Ovary (tissue), 3 donors: ENCODE results near the gene AFF1.

Experiments
- CTCF ChIP-seq, 3 donors: fragments of 450-650 bp in 2 of 3; fragments of 200-600 bp in 1 of 3; IDR thresholded peaks; one replicate each; pipeline versions ENCODE4 v1.5.1 to v1.8.0; 2016 to 2022; ENCODE audit warnings: antibody characterized with exemption in 3 of 3, mild to moderate bottlenecking in 1 of 3
- EP300 ChIP-seq: sonication (generic); formaldehyde crosslinking; IDR thresholded peaks from one replicate; pipeline ENCODE4 v1.6.1; 2017; ENCODE audit warnings: antibody characterized with exemption
- POLR2A ChIP-seq: fragments of 450-650 bp; IDR thresholded peaks from one replicate; pipeline ENCODE4 v1.6.1; 2017; ENCODE audit warnings: antibody characterized with exemption, mild to moderate bottlenecking, moderate library complexity
- donor health status: DM: no; HTN: no; CAD: no.

GRCh38 chr4:86993909-86994681 lies 59.3 kb downstream of the AFF1 start:
- no peak for TF ChIP-seq POLR2A
- no peak for TF ChIP-seq CTCF (IDR thresholded peaks at IDR 0.05)
- TF ChIP-seq EP300, result no peak
